Nucleus accumbens (tissue), 56 donors: Measurements from ENCODE around the gene RFPL2.
A peak's percentile ranks its signal among the peaks of the same experiment; 100 is the strongest.
"Not testable (repeated sequence)": the region's sequence is repeated elsewhere in the genome, so short reads cannot be mapped to it uniquely, and the experiment has no call there.

Experiments used
- DNase-seq, 56 donors: peaks; one replicate each; lab custom pipeline; 2025; lab: John Stamatoyannopoulos, UW

Gene RFPL2

DNA sequence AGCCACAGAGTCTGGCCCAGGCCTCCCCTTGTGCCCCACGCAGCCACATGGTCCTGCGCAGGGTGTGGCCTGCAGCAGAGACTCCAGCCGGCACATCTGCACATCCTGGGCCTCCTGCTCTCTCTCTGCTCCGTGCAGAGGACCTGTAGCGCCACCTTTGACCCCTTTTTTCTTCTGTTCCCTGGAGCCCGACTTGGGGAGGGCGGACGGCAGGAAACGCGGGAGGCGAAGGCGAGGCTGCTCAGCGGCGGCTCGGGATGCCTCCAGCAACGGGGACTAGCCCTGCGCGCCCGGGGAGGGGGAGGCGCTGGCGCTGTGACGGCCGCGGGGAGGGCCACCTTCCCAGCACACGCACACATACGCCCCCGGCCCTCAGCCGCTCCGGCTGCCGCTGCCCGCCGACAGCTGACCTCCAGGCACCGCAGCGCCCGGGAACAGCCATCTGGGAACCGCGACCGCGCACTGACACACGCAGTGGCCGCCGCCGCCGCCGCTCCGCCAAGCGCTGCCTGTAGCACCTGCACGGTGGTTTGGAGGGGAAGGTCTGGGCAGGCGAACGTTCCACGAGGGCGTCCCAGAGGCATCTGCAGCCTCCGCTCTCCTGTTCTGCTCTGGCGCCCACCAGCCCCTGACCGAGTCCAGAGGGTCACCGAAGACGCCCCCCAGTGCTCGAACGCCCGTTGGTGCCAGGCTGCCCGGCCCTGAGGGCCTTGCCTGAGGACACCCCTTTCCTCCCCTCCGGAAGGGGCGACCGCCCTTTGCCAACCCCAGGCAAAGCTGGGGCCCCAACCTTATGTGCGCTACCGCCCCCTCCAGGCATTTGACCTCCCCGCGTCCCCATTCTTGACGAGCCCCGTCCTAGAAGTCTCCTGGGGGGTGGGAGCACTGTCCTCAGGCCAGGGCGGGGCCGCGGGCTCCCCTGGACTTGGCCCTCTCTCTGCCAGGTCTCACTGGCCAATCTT lies 28.9 kb downstream of the RFPL2 start:
- DNase-seq = peak in 2 of 56 donors; percentile 1 to 21

DNA sequence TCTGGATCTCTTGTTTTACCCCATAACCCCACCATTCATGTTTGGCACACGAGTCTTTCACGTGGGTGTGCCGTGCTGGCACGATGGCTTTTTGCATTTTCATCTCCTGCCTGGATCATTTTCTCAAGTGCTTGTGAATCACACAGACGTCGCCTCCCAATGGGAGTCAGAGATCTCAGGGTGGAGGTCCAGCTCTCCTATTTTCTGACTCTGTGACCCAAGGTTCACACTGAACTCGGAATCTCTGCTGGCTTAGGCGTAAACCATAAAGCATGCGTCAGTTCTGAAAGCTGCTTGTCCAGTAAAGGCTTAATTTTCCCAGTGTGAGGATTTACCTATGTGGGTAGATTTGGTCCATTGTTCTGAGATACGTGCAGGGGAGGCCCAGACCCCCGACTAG lies 29.8 kb downstream of the RFPL2 start:
- DNase-seq = no peak

DNA sequence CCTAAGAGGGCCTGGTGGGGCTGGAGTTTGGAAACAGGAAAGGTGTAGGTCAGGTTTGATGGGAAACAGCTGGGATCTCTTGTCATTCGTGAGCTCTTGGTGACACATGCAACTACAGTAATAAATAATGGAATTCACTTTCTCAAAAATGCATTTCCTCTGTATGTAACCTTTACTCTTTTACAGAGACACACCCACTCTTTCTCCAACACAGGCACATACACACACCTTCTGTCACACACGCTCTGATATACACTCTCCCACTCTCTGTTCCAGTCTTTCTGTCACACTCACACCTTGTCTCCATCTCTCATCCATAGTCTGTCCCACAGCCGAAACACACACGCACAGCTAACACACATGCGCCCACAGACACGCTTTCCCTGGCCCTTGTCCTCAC lies 39.2 kb downstream of the RFPL2 start:
- no peak for DNase-seq

DNA sequence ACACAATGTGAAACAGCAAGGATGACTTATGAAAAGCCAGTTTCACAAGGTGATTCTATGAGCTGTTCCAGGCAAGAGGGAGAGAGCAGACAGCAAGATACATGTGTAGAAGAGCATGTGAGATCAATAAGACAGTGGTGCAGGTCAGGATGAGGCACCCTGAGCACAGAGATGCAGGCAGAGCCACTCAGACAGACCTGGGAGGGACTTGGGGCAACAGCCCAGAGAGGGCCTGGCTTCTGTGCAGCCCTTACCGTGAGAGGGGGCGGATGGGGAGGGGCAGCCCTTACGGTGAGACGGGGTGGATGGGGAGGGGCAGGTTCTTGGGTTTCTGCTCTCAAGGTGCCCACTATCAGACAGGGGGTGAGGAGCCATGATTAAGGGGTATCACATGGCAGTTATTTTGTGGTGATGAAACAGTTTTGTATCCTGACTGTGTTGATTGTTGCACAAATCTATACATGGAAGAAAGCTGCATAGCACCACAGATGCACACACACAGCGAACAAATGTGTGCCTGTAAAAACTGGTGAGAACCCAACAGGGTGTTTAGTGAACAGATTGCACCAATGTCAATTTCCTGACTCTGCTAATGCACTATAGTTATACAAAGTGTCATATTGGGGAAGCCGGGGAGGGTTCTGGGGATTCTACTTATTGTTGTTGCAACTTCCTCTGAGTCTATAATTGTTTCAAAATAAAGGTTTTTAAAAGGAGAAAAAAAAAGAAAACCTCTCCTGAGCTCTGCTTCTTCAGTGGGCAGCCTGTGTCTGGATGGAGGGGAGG lies 40.6 kb downstream of the RFPL2 start:
- no peak for DNase-seq

- DNase-seq = not testable (repeated sequence)
These were observed 44.5 kb downstream of the RFPL2 start for GRCh38 chr22:32160411-32160810.

DNA sequence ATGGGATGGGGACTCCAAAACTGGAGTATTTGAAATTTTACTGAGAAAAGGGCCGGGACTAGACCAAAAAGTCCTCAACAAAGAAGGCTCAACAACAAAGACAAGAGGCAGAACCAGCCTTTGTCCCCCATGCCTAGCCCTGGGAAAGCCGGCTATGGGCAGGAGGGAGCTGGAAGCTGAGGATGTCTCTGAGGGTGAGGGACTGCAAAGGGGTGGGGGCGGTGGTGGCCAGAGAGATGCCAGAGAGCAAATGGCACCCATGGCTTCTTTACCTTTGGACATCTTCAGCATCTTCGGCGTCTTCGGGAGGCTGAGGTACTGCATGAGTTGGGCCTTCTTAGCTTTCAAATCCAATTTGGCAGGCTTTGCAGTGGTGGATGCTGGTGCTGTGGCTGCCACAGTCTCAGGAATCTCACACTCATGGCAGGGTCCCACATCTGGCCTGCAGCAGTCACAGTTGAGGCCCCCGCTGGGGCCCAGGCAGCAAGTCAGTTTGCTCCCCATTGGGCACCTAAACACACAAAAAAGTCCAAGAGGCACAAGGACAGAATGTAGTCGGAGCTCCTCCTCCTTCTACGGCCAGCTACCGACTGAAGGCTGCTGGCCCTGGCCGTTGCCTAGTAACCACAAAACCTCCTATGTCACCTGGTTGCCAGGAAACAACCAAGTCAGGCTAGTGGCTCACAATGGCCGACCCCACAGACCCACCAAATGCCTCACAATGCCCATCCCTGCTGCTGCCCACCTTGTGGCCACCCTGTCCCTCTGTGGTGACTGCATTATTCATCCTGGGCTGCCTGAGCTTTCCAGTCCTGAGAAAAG lies 46.0 kb downstream of the RFPL2 start, which contains the start of gene C22orf42:
Gene C22orf42, minus strand, starts transcription at position 592 of the 822 bp plus-strand sequence. Its CDS starts 88 bp downstream, at position 504.
- DNase-seq = no peak

- not testable (repeated sequence) for DNase-seq
These were observed 47.2 kb downstream of the RFPL2 start for GRCh38 chr22:32157632-32158031.

DNA sequence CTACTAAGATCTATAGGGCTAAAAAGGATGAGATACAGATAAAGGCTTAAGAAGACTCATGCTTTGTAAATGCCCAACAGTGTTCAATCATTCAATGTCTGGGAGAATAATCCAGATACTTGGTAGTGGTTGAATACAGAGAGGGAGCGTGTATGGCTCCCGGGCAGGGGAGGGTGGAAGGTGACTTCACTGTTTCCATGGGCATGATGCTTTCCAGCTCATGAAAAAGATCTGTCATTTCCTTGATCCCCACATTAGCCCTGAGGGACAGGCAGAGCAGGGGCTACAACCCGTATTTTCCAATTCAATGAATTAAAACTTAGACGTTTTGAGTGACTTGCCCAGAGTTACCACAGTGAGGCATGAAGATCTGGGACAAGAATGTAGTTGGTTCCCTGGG lies 50.1 kb downstream of the RFPL2 start:
- not testable (repeated sequence) for DNase-seq

- DNase-seq = not testable (repeated sequence)
These were observed 53.2 kb downstream of the RFPL2 start for GRCh38 chr22:32151641-32152040.

DNA sequence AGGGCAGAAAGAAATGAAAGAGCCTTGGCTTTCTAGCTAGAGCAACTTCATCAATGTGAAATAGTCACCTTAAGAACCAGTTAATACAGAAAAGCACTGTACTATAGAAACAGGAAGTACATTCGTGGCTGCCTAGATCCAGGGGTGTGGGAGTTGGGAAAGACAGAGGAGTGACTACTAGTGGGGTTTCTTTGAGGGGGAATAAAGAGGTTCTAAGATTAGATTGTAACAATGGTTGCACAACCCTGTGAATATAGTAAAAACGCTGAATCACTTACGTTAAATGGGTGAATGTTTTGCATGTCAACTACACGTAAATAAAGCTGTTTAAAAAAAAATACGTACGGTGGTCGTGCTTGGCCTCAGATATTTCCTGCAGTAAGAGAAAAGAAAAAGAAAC lies 54.2 kb downstream of the RFPL2 start:
- DNase-seq = not testable (repeated sequence)

- not testable (repeated sequence) for DNase-seq
These were observed 56.5 kb downstream of the RFPL2 start for GRCh38 chr22:32148372-32148771.

DNA sequence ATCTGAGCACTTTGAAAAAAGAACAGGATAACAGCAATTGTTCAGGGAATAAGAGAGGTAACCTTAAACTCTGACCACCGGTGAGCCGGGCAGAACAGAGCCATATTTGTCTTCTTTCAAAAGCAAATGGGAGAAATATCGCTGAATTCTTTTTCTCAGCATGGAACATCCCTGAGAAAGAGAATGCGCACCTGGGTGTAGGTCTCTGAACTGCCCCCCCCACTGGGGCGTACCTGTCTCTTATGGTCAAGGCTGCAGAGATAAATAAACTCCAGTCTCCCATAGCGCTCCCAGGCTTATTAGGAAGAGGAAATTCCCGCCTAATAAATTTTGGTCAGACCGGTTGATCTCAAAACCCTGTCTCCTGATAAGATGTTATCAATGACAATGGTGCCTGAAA lies 57.7 kb downstream of the RFPL2 start:
- DNase-seq = not testable (repeated sequence)

DNA sequence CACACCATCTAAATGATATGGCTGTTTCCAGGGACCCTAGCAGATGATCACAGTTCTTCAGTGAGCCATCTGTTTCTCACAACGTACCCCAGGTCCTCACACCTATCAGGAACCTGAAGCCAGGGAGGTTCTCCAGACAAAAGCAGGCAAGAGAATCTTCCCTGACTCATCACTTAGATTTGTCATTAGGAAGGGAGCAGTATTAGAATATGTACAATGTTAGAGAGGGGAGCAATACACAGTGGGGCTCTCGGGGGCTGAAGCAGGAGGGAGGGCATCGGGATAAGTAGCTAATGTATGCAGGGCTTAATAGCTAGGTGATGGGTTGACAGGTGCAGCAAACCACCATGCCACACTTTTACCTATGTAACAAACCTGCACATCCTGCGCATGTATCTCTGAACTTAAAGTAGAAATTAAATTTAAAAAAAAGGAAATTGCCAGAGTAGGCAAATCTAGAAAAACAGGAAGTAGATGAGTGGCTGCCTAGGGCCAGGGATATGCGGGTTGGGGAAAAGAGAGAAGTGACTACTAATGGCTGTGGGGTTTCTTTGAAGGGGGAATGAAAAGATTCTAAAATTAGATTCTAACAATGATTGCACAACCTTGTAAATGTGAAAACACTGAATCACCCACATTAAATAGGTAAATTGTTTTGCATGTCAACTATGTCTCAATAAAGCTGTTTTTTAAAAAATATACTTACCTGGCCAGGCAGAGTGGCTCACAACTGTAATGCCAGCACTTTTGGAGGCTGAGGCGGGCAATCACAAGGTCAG lies 60.2 kb downstream of the RFPL2 start:
- peak in 1 of 56 donors; percentile 4 for DNase-seq

- DNase-seq = no peak
These were observed 62.3 kb downstream of the RFPL2 start for GRCh38 chr22:32142600-32142999.

DNA sequence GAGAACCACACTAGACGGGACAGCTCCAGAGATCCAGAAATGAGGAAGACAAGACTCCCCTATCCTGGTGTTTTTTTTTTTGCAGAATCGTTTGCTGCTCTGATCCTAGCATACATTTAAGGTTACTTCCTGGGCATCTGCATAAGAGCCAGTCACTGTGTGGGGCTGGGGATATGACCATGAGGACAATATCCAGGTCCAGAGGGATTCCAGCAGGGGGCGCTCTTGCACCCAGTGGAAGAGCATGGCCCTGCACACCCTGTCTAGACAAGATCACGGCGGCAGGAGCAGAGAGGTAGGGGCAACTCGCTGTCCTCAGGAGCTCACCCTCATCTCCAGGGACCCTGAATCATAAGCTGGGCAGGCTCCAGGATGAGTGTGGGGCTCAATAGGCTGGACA lies 64.2 kb downstream of the RFPL2 start:
- DNase-seq = not testable (repeated sequence)
